Thyroid gland (tissue), 4 donors: Measurements from ENCODE around the gene NRTN.

Experiments used
- POLR2A ChIP-seq, 2 donors: fragments of 450-650 bp; IDR thresholded peaks; one replicate each; pipeline ENCODE4 v1.6.1; 2017; ENCODE audit warnings: antibody characterized with exemption in 2 of 2, mild to moderate bottlenecking in 2 of 2, moderate library complexity in 1 of 2
- TF ChIP-seq, protein P1 (sequence below), 6 experiments: fragments of 200-600 bp in 3 of 6; fragments of 450-650 bp in 3 of 6; sonication (generic) in 3 of 6; IDR thresholded peaks; one replicate each; pipeline ENCODE4 v1.5.1; 2016 to 2019; ENCODE audit warnings: antibody characterized with exemption in 6 of 6, mild to moderate bottlenecking in 2 of 6, inconsistent platforms in 1 of 6, moderate library complexity in 1 of 6

- TF ChIP-seq POLR2A (IDR thresholded peaks at IDR 0.05) = no peak
- TF ChIP-seq, protein P1, sequence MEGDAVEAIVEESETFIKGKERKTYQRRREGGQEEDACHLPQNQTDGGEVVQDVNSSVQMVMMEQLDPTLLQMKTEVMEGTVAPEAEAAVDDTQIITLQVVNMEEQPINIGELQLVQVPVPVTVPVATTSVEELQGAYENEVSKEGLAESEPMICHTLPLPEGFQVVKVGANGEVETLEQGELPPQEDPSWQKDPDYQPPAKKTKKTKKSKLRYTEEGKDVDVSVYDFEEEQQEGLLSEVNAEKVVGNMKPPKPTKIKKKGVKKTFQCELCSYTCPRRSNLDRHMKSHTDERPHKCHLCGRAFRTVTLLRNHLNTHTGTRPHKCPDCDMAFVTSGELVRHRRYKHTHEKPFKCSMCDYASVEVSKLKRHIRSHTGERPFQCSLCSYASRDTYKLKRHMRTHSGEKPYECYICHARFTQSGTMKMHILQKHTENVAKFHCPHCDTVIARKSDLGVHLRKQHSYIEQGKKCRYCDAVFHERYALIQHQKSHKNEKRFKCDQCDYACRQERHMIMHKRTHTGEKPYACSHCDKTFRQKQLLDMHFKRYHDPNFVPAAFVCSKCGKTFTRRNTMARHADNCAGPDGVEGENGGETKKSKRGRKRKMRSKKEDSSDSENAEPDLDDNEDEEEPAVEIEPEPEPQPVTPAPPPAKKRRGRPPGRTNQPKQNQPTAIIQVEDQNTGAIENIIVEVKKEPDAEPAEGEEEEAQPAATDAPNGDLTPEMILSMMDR (IDR thresholded peaks at IDR 0.05) = no peak
Measured at GRCh38 chr19:5877427-5877826, 72.6 kb downstream of the NRTN start.
